Duodenal mucosa (tissue), 2 donors: Measurements from ENCODE around the gene LRRC45.
"Not testable (repeated sequence)": the region's sequence is repeated elsewhere in the genome, so short reads cannot be mapped to it uniquely, and the experiment has no call there.

Experiments
- H3K27ac ChIP-seq: one replicate; pipeline ENCODE4 v1.7.0; 2013; ENCODE audit warnings: low read depth, low read length
- H3K27me3 ChIP-seq, 2 donors: one replicate each; pipeline ENCODE4 v1.7.0; 2013; ENCODE audit warnings: low read length in 2 of 2, control low read depth in 1 of 2; ENCODE audit not compliant: insufficient read depth in 2 of 2, control insufficient read depth in 1 of 2
- H3K36me3 ChIP-seq, 2 donors: one replicate each; pipeline ENCODE4 v1.7.0; 2013; ENCODE audit warnings: low read length in 2 of 2, control low read depth in 1 of 2; ENCODE audit not compliant: insufficient read depth in 2 of 2, control insufficient read depth in 1 of 2
- H3K4me1 ChIP-seq, 2 donors: one replicate each; pipeline ENCODE4 v1.7.0; 2013; ENCODE audit warnings: low read length in 2 of 2, control low read depth in 1 of 2; ENCODE audit not compliant: insufficient read depth in 2 of 2, control insufficient read depth in 1 of 2
- H3K4me3 ChIP-seq, 2 donors: one replicate each; pipeline ENCODE4 v1.7.0; 2013; ENCODE audit warnings: low read length in 2 of 2, low read depth in 1 of 2
- H3K9ac ChIP-seq, 2 donors: one replicate each; pipeline ENCODE4 v1.7.0; 2013; ENCODE audit warnings: low read length in 2 of 2, low read depth in 1 of 2
- H3K9me3 ChIP-seq, 2 donors: one replicate each; pipeline ENCODE4 v1.7.0; 2013; ENCODE audit warnings: low read length in 2 of 2, control low read depth in 1 of 2; ENCODE audit not compliant: control insufficient read depth in 1 of 2

LRRC45 gene

DNA sequence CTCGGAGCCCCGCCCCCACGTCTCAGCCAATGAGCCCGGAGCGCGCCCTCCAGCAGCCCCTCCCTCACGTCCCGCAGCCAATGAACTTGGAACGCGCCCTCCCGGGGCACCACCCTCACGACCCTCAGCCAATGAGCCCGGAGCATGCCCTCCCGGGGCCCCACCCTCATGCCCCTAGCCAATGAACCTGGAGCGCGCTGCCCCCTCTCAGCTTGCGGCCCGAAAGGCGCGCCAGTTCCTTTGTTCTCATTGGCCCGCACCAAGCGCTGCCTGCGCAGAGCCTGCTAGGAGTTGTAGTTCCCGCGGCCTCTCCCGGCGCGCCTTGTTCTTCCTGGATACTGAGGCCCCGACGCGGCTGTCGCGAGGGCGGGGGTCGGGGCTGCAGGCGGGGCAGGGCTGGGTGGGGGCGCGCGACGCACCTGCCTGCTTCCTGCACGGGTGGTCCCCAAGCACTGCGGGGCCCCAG, at the start of gene LRRC45:
LRRC45 (plus strand) TSS at position 325 of the 466 bp plus-strand sequence. CDS start 339 bp downstream, outside the sequence.
- peak within 1 kb of the TSS; percentile 80 to 86 for H3K9ac ChIP-seq
- peak within 1 kb of the TSS; percentile 85 to 88 for H3K4me3 ChIP-seq
- peak within 1 kb of the TSS; percentile 36 for H3K27ac ChIP-seq
- no peaks in the 10 kb centered on the region for H3K27me3 ChIP-seq
- no peaks in the 10 kb centered on the region for H3K9me3 ChIP-seq
- H3K36me3 ChIP-seq: peaks cover 4 to 7% of the 10 kb centered on the region in 2 donors
- peaks cover 25 to 44% of the 10 kb centered on the region in 2 donors for H3K4me1 ChIP-seq

DNA sequence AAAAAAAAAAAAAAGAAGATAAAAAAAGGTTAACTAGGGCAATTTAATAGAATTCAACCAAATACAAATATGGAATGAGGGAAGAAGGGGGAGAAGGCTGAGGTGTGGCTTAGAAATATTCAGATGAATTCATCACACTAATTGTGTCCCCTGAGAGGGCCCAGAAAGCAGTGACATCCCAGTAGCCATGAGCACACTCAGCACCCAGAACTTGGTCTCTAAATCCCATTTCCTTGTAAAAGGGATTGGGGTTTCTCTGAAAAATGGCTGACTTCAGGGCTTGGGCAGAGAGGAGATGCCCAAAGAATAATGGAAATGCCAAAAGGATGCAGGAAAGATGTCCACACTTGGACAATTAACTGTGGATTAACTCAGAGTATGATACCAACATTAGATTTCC, 49.7 kb upstream of the LRRC45 start:
- Histone ChIP-seq H3K9me3 (peaks cover 3 to 4% of the 10 kb centered on the region in 2 donors), H3K27me3 (no peaks in the 10 kb centered on the region), H3K4me3 (no peak overlapping the region), H3K4me1 (peaks cover 8 to 16% of the 10 kb centered on the region in 2 donors), H3K27ac (no peak overlapping the region), H3K9ac (no peak overlapping the region), H3K36me3 (no peaks in the 10 kb centered on the region)

DNA sequence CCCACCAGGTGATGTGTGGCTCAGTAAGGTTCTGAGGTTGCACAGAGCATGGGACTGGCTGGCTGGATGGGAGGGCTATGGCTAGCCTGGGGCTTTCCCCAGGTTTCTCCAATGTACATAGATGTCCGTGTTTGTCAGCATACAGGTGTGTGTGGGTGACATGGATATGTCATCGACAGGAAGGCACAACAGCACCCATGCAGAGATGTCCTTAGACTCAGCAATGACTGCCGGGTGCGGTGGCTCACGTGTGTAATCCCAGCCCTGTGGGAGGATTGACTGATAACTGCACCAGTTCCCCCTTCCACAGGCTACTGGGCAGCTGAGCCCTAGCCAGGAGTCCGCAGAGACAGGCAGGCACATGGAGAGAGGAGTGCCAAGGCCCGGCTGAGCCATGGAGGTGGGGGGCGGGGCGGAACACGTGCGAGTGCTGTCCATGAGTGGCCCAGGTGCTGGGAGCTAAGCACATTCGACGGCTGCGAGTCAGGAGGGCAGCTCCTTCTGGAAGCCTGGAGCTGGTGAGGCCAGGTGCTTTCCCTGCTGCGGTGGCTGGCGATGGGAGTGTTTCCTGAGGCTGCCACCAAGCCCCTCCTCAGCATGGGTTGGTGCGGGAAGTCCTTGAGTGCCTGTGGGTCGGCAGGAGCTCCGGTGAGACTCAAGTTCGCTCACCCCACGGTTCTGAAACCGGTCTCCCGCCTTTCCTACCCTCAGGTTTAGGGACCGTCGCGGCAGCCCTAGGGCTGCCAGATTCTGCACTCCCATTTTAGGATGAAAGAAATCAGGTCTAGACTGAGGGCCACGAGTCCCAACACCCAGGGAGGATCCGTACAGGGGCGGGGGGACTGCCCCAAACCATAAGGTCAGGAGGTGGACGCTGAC, 46.5 kb upstream of the LRRC45 start:
- Histone ChIP-seq H3K4me3 (peak overlapping the region; percentile 83 to 84), H3K27ac (peak overlapping the region; percentile 73), H3K9ac (peak overlapping the region; percentile 76 to 94), H3K9me3 (peaks cover 3 to 4% of the 10 kb centered on the region in 2 donors), H3K27me3 (no peaks in the 10 kb centered on the region), H3K36me3 (peaks cover 0 to 4% of the 10 kb centered on the region in 2 donors), H3K4me1 (peaks cover 19 to 22% of the 10 kb centered on the region in 2 donors)

DNA sequence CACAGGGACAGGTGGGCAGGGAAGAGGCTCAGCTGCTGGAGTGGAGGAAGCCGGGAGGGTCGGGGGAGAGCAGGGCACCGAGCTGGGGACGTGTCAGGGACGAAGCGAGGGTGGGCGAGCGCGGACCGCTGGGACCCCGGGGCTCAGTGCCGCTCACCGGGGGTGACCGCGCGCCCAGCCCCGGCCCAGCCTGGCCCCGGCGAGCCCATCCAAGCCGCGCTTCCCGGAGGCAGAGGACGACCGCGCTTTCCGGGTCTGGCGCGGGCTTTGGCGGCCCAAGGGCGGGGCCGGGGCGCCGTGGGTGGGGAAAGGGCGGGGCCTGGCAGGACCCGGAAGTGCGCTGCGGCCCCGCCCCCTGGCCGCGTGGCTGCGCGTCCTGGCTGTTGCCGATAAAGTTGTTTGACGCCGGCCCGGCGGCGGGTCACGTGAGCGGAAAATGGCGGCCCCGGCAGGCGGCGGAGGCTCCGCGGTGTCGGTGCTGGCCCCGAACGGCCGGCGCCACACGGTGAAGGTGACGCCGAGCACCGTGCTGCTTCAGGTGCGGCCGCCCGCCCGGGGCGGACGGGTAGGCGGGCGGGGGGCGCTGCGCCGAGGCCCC, 45.8 kb upstream of the LRRC45 start, which contains the start of gene ASPSCR1:
ASPSCR1 (plus strand) TSS at position 419 of the 598 bp plus-strand sequence; CDS start at position 437, 18 bp downstream.
- H3K27me3 ChIP-seq: no peaks in the 10 kb centered on the region
- H3K9ac ChIP-seq: peak within 1 kb of the TSS; percentile 76 to 94
- peaks cover 0 to 4% of the 10 kb centered on the region in 2 donors for H3K36me3 ChIP-seq
- peaks cover 3 to 4% of the 10 kb centered on the region in 2 donors for H3K9me3 ChIP-seq
- peak within 1 kb of the TSS; percentile 82 for H3K27ac ChIP-seq
- peaks cover 19 to 22% of the 10 kb centered on the region in 2 donors for H3K4me1 ChIP-seq
- H3K4me3 ChIP-seq: peak within 1 kb of the TSS; percentile 83 to 84

DNA sequence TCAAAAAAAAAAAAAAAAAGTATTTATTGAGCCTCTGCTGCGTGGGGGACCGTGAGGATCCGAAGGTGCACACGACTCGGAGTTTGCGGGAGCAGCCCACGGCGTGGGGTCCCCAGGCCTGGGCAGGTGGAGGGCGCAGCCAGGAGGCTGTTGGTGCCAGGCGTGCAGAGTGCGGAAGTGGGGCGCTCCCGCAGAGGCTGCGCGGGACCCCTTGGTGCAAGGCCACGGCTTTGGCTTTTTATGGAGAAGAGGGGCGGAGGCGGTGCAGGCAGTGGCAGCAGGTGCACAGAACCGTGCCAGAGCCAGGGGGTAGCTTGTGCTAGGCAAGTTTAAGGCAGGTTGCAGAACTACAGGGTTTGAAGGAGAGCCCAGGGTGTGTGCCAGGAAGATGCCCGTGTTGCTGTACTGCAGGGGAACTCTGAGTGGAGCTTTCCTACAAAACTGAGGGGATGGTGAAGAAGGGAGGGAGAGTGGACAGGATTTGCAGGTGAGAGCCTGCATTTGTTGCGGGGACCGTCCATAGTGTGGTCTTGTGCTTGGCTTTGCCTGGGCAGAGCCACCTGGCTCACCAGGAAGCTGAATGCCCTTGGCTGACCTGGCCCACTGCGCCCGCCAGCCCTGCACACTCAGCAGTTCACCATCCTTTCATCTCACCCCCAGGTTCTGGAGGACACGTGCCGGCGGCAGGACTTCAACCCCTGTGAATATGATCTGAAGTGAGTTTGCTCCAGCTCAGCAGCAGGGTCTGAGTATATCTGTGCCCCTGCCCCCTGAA, 44.4 kb upstream of the LRRC45 start:
- Histone ChIP-seq H3K27ac (no peak overlapping the region), H3K9ac (peak overlapping the region; percentile 54 to 76), H3K4me3 (peak overlapping the region; percentile 75 to 82), H3K36me3 (peaks cover 3 to 7% of the 10 kb centered on the region in 2 donors), H3K27me3 (no peaks in the 10 kb centered on the region), H3K9me3 (no peaks in the 10 kb centered on the region), H3K4me1 (peaks cover 19 to 22% of the 10 kb centered on the region in 2 donors)

DNA sequence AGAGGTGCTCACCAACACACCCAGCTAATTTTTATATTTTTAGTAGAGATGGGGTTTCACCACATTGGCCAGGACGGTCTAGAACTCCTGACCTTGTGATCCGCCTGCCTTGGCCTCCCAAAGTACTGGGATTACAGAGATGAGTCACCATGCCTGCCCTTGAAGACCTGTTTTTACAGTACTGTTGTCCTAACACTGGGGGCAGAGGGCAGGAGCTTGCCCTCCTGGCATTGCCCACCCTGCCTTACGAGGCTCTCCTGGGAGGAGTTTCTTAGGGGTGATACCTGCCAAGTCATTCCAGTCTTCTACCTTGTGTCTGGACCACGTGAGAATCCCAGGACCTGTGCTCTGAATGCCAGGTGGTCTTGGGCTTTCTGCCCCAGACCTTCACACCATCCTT, 43.0 kb upstream of the LRRC45 start:
- no peak overlapping the region for H3K9ac ChIP-seq
- H3K9me3 ChIP-seq: no peaks in the 10 kb centered on the region
- no peak overlapping the region for H3K27ac ChIP-seq
- H3K4me1 ChIP-seq: peaks cover 19 to 22% of the 10 kb centered on the region in 2 donors
- H3K27me3 ChIP-seq: no peaks in the 10 kb centered on the region
- no peak overlapping the region for H3K4me3 ChIP-seq
- H3K36me3 ChIP-seq: peaks cover 7 to 18% of the 10 kb centered on the region in 2 donors

GRCh38 chr17:81980707-81981343, 42.3 kb upstream of the LRRC45 start:
- H3K4me3 ChIP-seq: no peak overlapping the region
- no peaks in the 10 kb centered on the region for H3K27me3 ChIP-seq
- peaks cover 19 to 22% of the 10 kb centered on the region in 2 donors for H3K4me1 ChIP-seq
- H3K9me3 ChIP-seq: no peaks in the 10 kb centered on the region
- no peak overlapping the region for H3K9ac ChIP-seq
- H3K27ac ChIP-seq: no peak overlapping the region
- H3K36me3 ChIP-seq: peaks cover 12 to 25% of the 10 kb centered on the region in 2 donors

DNA sequence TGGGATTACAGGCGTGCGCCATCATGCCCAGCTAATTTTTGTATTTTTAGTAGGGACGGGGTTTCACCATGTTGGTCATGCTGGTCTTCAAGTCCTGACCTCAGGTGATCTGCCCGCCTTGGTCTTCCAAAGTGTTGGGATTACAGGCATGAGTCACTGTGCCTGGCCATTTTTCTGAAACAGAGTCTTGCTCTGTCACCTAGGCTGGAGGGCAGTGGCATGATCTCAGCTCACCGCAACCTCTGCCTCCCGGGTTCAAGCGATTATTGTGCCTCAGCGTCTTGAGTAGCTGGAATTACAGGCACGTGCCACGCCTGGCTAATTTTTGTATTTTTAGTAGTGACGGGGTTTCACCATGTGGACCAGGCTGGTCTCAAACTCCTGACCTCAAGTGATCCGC, 41.6 kb upstream of the LRRC45 start:
- not testable (repeated sequence) for H3K4me3 ChIP-seq, H3K27ac ChIP-seq, H3K9me3 ChIP-seq, H3K27me3 ChIP-seq, H3K9ac ChIP-seq
- H3K4me1 ChIP-seq: peaks cover 15 to 19% of the 10 kb centered on the region in 2 donors
- H3K36me3 ChIP-seq: peaks cover 12 to 31% of the 10 kb centered on the region in 2 donors

DNA sequence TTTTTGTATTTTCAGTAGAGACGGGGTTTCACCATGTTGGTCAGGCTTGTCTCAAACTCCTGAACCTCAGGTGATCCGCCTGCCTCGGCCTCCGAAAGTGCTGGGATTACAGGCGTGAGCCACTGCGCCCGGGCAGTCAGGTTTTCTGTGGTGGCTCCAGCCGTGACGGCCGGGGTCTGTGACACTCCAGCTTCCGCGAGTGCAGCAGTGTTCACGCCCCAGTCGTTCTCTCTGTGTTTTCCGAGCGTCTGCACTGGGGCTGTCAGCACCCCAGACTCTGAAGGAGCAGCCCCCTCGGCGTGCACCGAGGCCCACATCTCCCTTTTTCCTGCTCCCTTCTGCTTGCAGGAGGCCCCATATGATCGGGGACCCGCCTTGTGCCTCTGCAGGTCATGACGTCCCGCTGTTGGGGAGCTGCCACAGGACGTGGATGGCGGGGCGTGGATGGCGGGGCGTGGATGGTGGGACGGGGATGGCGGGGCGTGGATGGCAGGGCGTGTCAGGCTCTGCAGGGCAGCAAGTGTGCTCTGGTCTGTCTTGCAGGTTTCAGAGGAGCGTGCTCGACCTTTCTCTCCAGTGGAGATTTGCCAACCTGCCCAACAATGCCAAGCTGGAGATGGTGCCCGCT, 40.0 kb upstream of the LRRC45 start:
- Histone ChIP-seq H3K27me3 (no peaks in the 10 kb centered on the region), H3K9me3 (no peaks in the 10 kb centered on the region), H3K36me3 (peaks cover 17 to 41% of the 10 kb centered on the region in 2 donors), H3K4me1 (peaks cover 13% of the 10 kb centered on the region in 2 donors), H3K27ac (no peak overlapping the region), H3K9ac (no peak overlapping the region), H3K4me3 (no peak overlapping the region)
